H1 (cell line): ENCODE data around the gene TCERG1. TPM values are rescaled to one million over a fixed set of nuclear protein-coding genes. Genes with fewer than 3 reads are reported as not detected.

Experiments
- CTCF ChIA-PET: fragments of 300-600 bp; sonication (Branson Sonifier 250); formaldehyde crosslinking; loops from one replicate; lab custom pipeline; 2021; ENCODE audit not compliant: partially characterized antibody; lab: Charles Lee
- POLR2A ChIA-PET: fragments of 300-600 bp; sonication (Branson Sonifier 250); formaldehyde crosslinking; loops from one replicate; lab custom pipeline; 2021; ENCODE audit warnings: inconsistent platforms; ENCODE audit not compliant: partially characterized antibody; lab: Charles Lee
- DNase-seq, 2 experiments: peaks; one replicate each; pipeline versions ENCODE4 v3.0.0 to v3.0.0-alpha.2; 2010 to 2022; ENCODE audit warnings: low spot score in 2 of 2, low read depth in 1 of 2, mixed read lengths in 1 of 2
- FAIRE-seq: peaks from 2 replicates; lab custom pipeline; 2011; peaks lifted over from hg19 to GRCh38; lab: Jason Lieb, UNC
- H2AFZ ChIP-seq: 2 replicates; pipeline ENCODE4 v1.8.1; 2012; ENCODE audit warnings: low read length, inconsistent platforms
- H2AK5ac ChIP-seq: 2 replicates; pipeline ENCODE4 v1.6.1; 2013; ENCODE audit warnings: low read depth, low read length
- H2BK120ac ChIP-seq: replicated peaks from 2 replicates; pipeline ENCODE3; 2013; ENCODE audit warnings: low read depth, low read length, inconsistent platforms
- H2BK12ac ChIP-seq: 2 replicates; pipeline ENCODE4 v1.6.1; 2013; ENCODE audit warnings: low read depth, low read length
- H2BK15ac ChIP-seq: 2 replicates; pipeline ENCODE4 v1.6.1; 2013; ENCODE audit warnings: low read length
- H2BK20ac ChIP-seq: 2 replicates; pipeline ENCODE4 v1.6.1; 2013; ENCODE audit warnings: low read length
- H2BK5ac ChIP-seq: 2 replicates; pipeline ENCODE4 v1.6.1; 2013; ENCODE audit warnings: low read depth, low read length
- H3K14ac ChIP-seq: 2 replicates; pipeline ENCODE4 v1.6.1; 2013; ENCODE audit warnings: inconsistent platforms; ENCODE audit not compliant: insufficient read length
- H3K18ac ChIP-seq: 2 replicates; pipeline ENCODE4 v1.6.1; 2013; ENCODE audit warnings: low read length; ENCODE audit errors: extremely low read depth
- H3K23ac ChIP-seq: 2 replicates; pipeline ENCODE4 v1.6.1; 2013; ENCODE audit warnings: inconsistent platforms; ENCODE audit not compliant: insufficient read length
- H3K23me2 ChIP-seq: 2 replicates; pipeline ENCODE4 v1.6.1; 2013; ENCODE audit warnings: low read depth, low read length
- H3K27ac ChIP-seq: 2 replicates; pipeline ENCODE4 v1.6.1; 2011; ENCODE audit warnings: low read depth, low read length, inconsistent platforms
- H3K27me3 ChIP-seq, 4 experiments: replicated peaks in 1 of 4; 1 replicate in 1 of 4; 2 replicates in 3 of 4; pipeline versions ENCODE4 v1.6.1 to v1.8.1; 2011 to 2013; ENCODE audit warnings: low read length in 3 of 4, mild to moderate bottlenecking in 3 of 4, inconsistent platforms in 2 of 4, mixed read lengths in 2 of 4, moderate library complexity in 1 of 4; ENCODE audit not compliant: control insufficient read depth in 3 of 4, insufficient read depth in 3 of 4; ENCODE audit errors: extremely low read depth in 1 of 4
- H3K36me3 ChIP-seq, 4 experiments: 2 replicates each; pipeline versions ENCODE4 v1.6.1 to v1.8.1; 2011 to 2013; ENCODE audit warnings: mild to moderate bottlenecking in 4 of 4, low read length in 3 of 4, moderate library complexity in 2 of 4, control low read depth in 1 of 4, inconsistent platforms in 1 of 4; ENCODE audit not compliant: insufficient read depth in 4 of 4, control insufficient read depth in 2 of 4
- H3K4ac ChIP-seq: replicated peaks from 2 replicates; pipeline ENCODE3; 2013; ENCODE audit warnings: low read length, low read depth, mixed read lengths, inconsistent platforms; ENCODE audit not compliant: insufficient read length
- H3K4me1 ChIP-seq, 4 experiments: replicated peaks in 1 of 4; 1 replicate in 1 of 4; 2 replicates in 3 of 4; pipeline versions ENCODE4 v1.6.1 to v1.8.1; 2011 to 2013; ENCODE audit warnings: low read length in 3 of 4, inconsistent platforms in 2 of 4, mixed read lengths in 1 of 4; ENCODE audit not compliant: insufficient read depth in 4 of 4, control insufficient read depth in 3 of 4
- H3K4me2 ChIP-seq, 2 experiments: 2 replicates each; pipeline versions ENCODE4 v1.6.1 to v1.8.1; 2011 to 2013; ENCODE audit warnings: low read depth in 2 of 2, low read length in 2 of 2, control low read depth in 1 of 2, inconsistent platforms in 1 of 2, mild to moderate bottlenecking in 1 of 2; ENCODE audit not compliant: insufficient read depth in 1 of 2
- H3K4me3 ChIP-seq, 4 experiments: fragments of 200-600, 300-600 bp in 1 of 4; sonication (generic), shearing (Covaris generic), sonication (Bioruptor Twin) in 1 of 4; 2 replicates each; pipeline versions ENCODE4 v1.5.1 to v1.8.1; 2011 to 2016; ENCODE audit warnings: low read length in 4 of 4, low read depth in 3 of 4, control low read depth in 2 of 4, inconsistent platforms in 2 of 4, mild to moderate bottlenecking in 2 of 4, mixed read lengths in 1 of 4, moderate library complexity in 1 of 4; ENCODE audit not compliant: insufficient read depth in 2 of 4; ENCODE audit errors: extremely low read depth in 1 of 4
- H3K56ac ChIP-seq: replicated peaks from 2 replicates; pipeline ENCODE3; 2013; ENCODE audit warnings: low read depth, mild to moderate bottlenecking, mixed read lengths, low read length, inconsistent platforms; ENCODE audit not compliant: insufficient read length
- H3K79me1 ChIP-seq: 2 replicates; pipeline ENCODE4 v1.6.1; 2013; ENCODE audit warnings: low read depth, low read length, control low read depth
- H3K79me2 ChIP-seq, 2 experiments: 2 replicates each; pipeline versions ENCODE4 v1.6.1 to v1.8.1; 2012 to 2013; ENCODE audit warnings: low read length in 2 of 2, mild to moderate bottlenecking in 2 of 2, inconsistent platforms in 1 of 2; ENCODE audit not compliant: insufficient read depth in 2 of 2, control insufficient read depth in 1 of 2
- H3K9ac ChIP-seq, 4 experiments: replicated peaks in 1 of 4; 1 replicate in 1 of 4; 2 replicates in 3 of 4; pipeline versions ENCODE4 v1.6.1 to v1.8.1; 2011 to 2013; ENCODE audit warnings: low read depth in 3 of 4, low read length in 3 of 4, control low read depth in 2 of 4, mild to moderate bottlenecking in 2 of 4, moderate library complexity in 2 of 4, inconsistent platforms in 1 of 4; ENCODE audit errors: extremely low read depth in 1 of 4
- H3K9me3 ChIP-seq, 2 experiments: 2 replicates each; pipeline versions ENCODE4 v1.6.1 to v1.8.1; 2012 to 2013; ENCODE audit warnings: mild to moderate bottlenecking in 2 of 2, moderate library complexity in 2 of 2, control low read depth in 1 of 2, inconsistent platforms in 1 of 2, low read depth in 1 of 2, low read length in 1 of 2, mixed read lengths in 1 of 2; ENCODE audit not compliant: insufficient read depth in 2 of 2
- H4K20me1 ChIP-seq, 2 experiments: replicated peaks in 1 of 2; 2 replicates each; pipeline versions ENCODE3 to v1.8.1; 2011 to 2013; ENCODE audit warnings: inconsistent platforms in 2 of 2, low read length in 2 of 2, mild to moderate bottlenecking in 1 of 2; ENCODE audit not compliant: insufficient read depth in 2 of 2, control insufficient read depth in 1 of 2
- H4K5ac ChIP-seq: 2 replicates; pipeline ENCODE4 v1.6.1; 2013; ENCODE audit warnings: low read length, low read depth, mixed read lengths, inconsistent platforms; ENCODE audit not compliant: insufficient read length
- H4K8ac ChIP-seq: 2 replicates; pipeline ENCODE4 v1.8.0; 2013; ENCODE audit warnings: mild to moderate bottlenecking, moderate library complexity, low read length, inconsistent platforms; ENCODE audit not compliant: insufficient read depth; ENCODE audit errors: extremely low read depth
- H4K91ac ChIP-seq: replicated peaks from 2 replicates; pipeline ENCODE3; 2013; ENCODE audit warnings: low read length, mixed read lengths, inconsistent platforms; ENCODE audit not compliant: insufficient read length
- CBX5 ChIP-seq: fragments of 300-800, 300-1000 bp; sonication (generic); IDR thresholded peaks from 2 replicates; pipeline ENCODE4 v1.7.1; 2016; ENCODE audit warnings: antibody characterized with exemption, low read length, low read depth
- EZH2 ChIP-seq: fragments of 200-600 bp; sonication (generic); IDR thresholded peaks from 2 replicates; pipeline ENCODE4 v1.7.1; 2012; ENCODE audit warnings: low read depth, mild to moderate bottlenecking, moderate library complexity, low read length, inconsistent platforms; ENCODE audit not compliant: severe bottlenecking
- HDAC6 ChIP-seq: IDR thresholded peaks from one replicate; pipeline ENCODE4 v1.7.1; 2012; ENCODE audit warnings: low read depth, mild to moderate bottlenecking, inconsistent platforms, low read length, moderate library complexity
- KDM5A ChIP-seq: fragments of 200-600 bp; IDR thresholded peaks from 2 replicates; pipeline ENCODE4 v1.7.1; 2012; ENCODE audit warnings: mild to moderate bottlenecking, low read length, inconsistent platforms, mixed read lengths
- NRF1 ChIP-seq: IDR thresholded peaks from 2 replicates; pipeline ENCODE4 v1.6.1; 2011; ENCODE audit warnings: mild to moderate bottlenecking, low read depth, low read length, improper control_type of control experiment
- RAD21 ChIP-seq, 2 experiments: IDR thresholded peaks in 1 of 2; conservative IDR thresholded peaks in 1 of 2; 2 replicates each; pipeline ENCODE4 v1.6.1; 2011; ENCODE audit warnings: low read depth in 2 of 2, low read length in 2 of 2, improper control_type of control experiment in 1 of 2, inconsistent platforms in 1 of 2, mild to moderate bottlenecking in 1 of 2, moderate library complexity in 1 of 2
- RBBP5 ChIP-seq: IDR thresholded peaks from 2 replicates; pipeline ENCODE4 v1.7.1; 2012; ENCODE audit warnings: low read depth, mild to moderate bottlenecking, inconsistent platforms, low read length, moderate library complexity, borderline replicate concordance
- RFX5 ChIP-seq: IDR thresholded peaks from 2 replicates; pipeline ENCODE4 v1.6.1; 2011; ENCODE audit warnings: low read depth, low read length, improper control_type of control experiment, borderline replicate concordance
- SAP30 ChIP-seq: fragments of 300-600 bp; sonication (generic); IDR thresholded peaks from 2 replicates; pipeline ENCODE4 v1.7.1; 2012; ENCODE audit warnings: low read length, moderate library complexity, mild to moderate bottlenecking, inconsistent platforms; ENCODE audit not compliant: insufficient read depth, insufficient replicate concordance
- ZNF274 ChIP-seq: IDR thresholded peaks from 2 replicates; pipeline ENCODE4 v1.7.0; 2012; ENCODE audit warnings: low read length, borderline replicate concordance; ENCODE audit errors: extremely low read depth
- WGBS, 2 experiments: shearing (Covaris generic) in 1 of 2; methylation state at CpG; one replicate each; pipeline versions ENCODE4 v1.1.6 to v1.1.7; 2013 to 2015; ENCODE audit warnings: low lambda C conversion rate in 2 of 2, mixed read lengths in 2 of 2, inconsistent platforms in 1 of 2, low coverage in 1 of 2, missing lambda C conversion rate in 1 of 2; ENCODE audit not compliant: insufficient replicate concordance in 2 of 2, insufficient coverage in 1 of 2, insufficient read length in 1 of 2; ENCODE audit errors: extremely low coverage in 1 of 2, missing lambda C conversion rate in 1 of 2; 5-methylcytosine and 5-hydroxymethylcytosine counted together
- polyA plus RNA-seq, 7 experiments: library from polyadenylated mRNA; depleted of rRNA in 3 of 7; stranded (reverse) in 5 of 7; unstranded in 2 of 7; fragments of >200 nt in 5 of 7; fragments of 200-250 nt in 2 of 7; gene quantifications; 1 replicate in 5 of 7; 2 replicates in 1 of 7; 4 replicates in 1 of 7; pipeline versions ENCODE4 v1.2.1 to v1.2.3, GENCODE V29; 2011 to 2013; ENCODE audit warnings: missing spikeins in 2 of 7, mixed read lengths in 2 of 7
- total RNA-seq: library from RNA; stranded (reverse); fragmentation: NEBNext Ultra II Directional; extraction: Animal tissue kit (Norgen Biotek cat#: 25700); gene quantifications from 2 replicates; pipeline ENCODE4 v1.2.1, GENCODE V29; 2021
- TF ChIP-seq, protein P1 (sequence below): IDR thresholded peaks from 2 replicates; pipeline ENCODE4 v1.6.1; 2012; ENCODE audit warnings: inconsistent platforms

The TCERG1 gene
- total and polyA plus RNA-seq, 2 of the 8 experiments (the other 6 are each of a cell fraction or from before 2014, with no cell fraction given): 105 to 122 TPM

DNA sequence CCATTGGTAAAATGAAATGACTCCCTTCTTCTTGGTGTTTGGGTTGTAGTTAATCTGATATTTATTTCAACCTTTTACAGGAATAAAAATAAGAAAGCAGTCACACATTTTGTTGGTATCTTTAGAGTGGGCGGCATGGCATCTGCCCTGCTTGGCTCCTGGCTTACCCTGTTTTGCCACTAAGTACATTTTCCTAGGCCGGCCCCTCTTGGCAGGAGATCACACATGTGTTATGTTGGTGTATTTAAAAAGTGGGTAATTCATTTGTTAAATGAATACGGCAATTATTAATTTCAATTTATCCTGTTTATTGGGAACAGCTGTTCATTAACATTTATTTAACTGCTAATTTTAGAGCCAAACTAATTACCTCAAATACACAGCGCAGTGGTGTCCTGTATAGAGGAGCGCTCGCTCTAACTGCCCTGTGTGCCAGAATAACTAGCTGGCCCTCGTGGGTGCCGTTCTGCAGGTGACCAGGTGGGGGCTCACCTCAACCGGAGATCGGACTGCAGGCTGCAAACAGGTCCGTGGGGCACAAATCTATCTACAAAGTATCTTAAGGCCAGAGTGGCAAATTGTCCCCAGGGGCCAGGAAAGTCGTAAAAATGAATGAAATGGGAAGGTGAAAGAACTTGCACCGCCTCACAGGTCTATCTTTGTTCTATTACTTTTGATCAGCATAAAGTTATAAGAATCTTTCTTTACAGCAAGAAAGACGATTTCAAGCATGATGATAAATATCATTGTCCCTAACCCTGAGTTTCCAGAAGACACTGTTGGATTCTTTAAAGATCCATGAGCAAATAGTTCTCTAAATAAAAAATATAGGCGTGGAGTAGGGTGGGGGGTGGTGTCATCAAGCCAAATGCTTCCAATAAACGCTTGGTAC, 95.1 kb downstream of the TCERG1 start:
- Histone ChIP-seq H3K9ac (no peak overlapping the region), H2BK12ac (no peak overlapping the region), H3K23ac (no peak overlapping the region), H3K79me1 (no peaks in the 10 kb centered on the region), H3K79me2 (no peaks in the 10 kb centered on the region), H2AK5ac (no peak overlapping the region), H3K4ac (no peak overlapping the region), H2BK120ac (no peak overlapping the region), H4K20me1 (no peaks in the 10 kb centered on the region), H2AFZ (no peak overlapping the region), H4K8ac (no peak overlapping the region), H2BK15ac (no peak overlapping the region), H3K23me2 (no peaks in the 10 kb centered on the region), H2BK20ac (no peak overlapping the region), H3K36me3 (no peaks in the 10 kb centered on the region), H3K4me1 (peaks cover 0 to 3% (median 0%) of the 10 kb centered on the region in 4 experiments; a peak in 1 of 7 replicates), H3K4me3 (no peak overlapping the region), H3K27me3 (no peaks in the 10 kb centered on the region), H3K18ac (no peak overlapping the region), H2BK5ac (no peak overlapping the region), H3K4me2 (no peak overlapping the region), H4K91ac (no peak overlapping the region), H3K9me3 (no peaks in the 10 kb centered on the region), H3K14ac (no peak overlapping the region), H3K27ac (no peak overlapping the region), H4K5ac (no peak overlapping the region), H3K56ac (no peak overlapping the region)
- 38% methylated on average over 16 of the region's 16 CpGs; no CpG with 5 or more reads in 1 of the 2 experiments for WGBS, 2 experiments
- DNase-seq (peak; percentile 61 to 93), FAIRE-seq (peak; percentile 32)
- ChIA-PET CTCF (interaction anchor here (0.6 to 6.1 kb wide), 51 partner anchors 9 to 1658 kb away, joined by 3 to 123 read pairs (median 4); partner anchors contain the start of gene GPR151), POLR2A (interaction anchor here (1.4 kb wide), 1 partner anchor 424 kb away, joined by 4 read pairs; no protein-coding TSS in a partner anchor)
- TF ChIP-seq RAD21 (IDR thresholded peaks at IDR 0.05 in 1 of 2, conservative IDR thresholded peaks at IDR 0.05 in 1 of 2; ENCODE audit: low read depth in 2 of 2, low read length in 2 of 2): peak; percentile 99
- TF ChIP-seq RBBP5: no peak
- TF ChIP-seq NRF1: no peak
- TF ChIP-seq RFX5: no peak
- TF ChIP-seq, protein P1, sequence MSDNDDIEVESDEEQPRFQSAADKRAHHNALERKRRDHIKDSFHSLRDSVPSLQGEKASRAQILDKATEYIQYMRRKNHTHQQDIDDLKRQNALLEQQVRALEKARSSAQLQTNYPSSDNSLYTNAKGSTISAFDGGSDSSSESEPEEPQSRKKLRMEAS: no peak
- TF ChIP-seq KDM5A: no peak
- no peak for TF ChIP-seq ZNF274
- TF ChIP-seq EZH2: no peak
- TF ChIP-seq HDAC6: no peak
- TF ChIP-seq CBX5: no peak
- no peak for TF ChIP-seq SAP30
